ENCODE measurements around the gene PPP6R1. TPM values are rescaled to one million over a fixed set of nuclear protein-coding genes. Genes with fewer than 3 reads are reported as not detected.

The PPP6R1 gene
- polyA plus RNA-seq, 3 donors, result 16.9 to 91.3 (median 22.0) TPM

DNA sequence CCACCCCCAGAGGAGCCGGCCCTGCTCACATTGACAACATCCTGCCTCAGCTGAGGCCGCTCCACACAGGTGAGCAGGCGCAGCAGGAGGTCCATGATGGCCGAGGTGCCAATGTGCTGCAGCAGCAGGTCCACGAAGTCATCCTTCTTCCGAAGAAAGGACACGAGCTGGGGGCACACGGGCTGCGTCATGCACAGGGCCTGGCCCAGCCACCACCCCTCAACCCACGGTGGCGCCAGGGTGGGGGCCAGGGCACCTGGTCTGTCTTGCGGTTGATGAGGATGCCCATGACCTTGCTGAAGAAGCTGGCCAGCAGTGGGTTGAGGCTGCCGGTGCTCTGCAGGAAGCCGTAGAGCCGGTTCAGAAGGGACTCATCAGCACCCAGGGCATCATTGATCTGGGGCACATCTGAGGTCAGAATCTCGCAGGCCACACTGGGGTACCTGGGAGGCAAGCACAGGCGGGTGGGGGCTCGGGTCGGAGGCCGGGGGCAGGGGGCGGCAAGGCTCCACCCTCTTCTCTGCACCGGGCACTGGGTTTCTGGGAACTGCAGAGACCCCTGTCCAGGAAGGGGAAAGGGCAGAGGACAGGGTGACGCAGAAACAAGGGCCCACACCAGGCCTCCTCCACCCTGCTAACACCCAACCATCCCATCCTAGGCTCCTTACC is 13.4 kb downstream of the PPP6R1 start:
- H3K9me3 Mint-ChIP-seq, result peaks cover 0 to 2% (median 0%) of the 10 kb centered on the region in 7 donors
- Histone ChIP-seq H3K4me3 (replicated peaks in 1 of 3; ENCODE audit: low read depth in 2 of 3, low read length in 3 of 3) (no peak overlapping the region), H3K27me3 (ENCODE audit: control insufficient read depth in 2 of 2, insufficient read depth in 2 of 2, low read length in 2 of 2) (no peaks in the 10 kb centered on the region), H3K27ac (ENCODE audit: low read depth in 1 of 2, low read length in 2 of 2) (no peak overlapping the region), H3K36me3 (replicated peaks in 1 of 2; ENCODE audit: control insufficient read depth in 1 of 2, insufficient read depth in 2 of 2, low read length in 2 of 2) (peaks cover 69 to 98% of the 10 kb centered on the region in 2 donors), H3K79me2 (ENCODE audit: insufficient read depth, low read length) (peaks cover 77% of the 10 kb centered on the region), H3K9me3 (replicated peaks in 1 of 2; ENCODE audit: control insufficient read depth in 1 of 2, insufficient read depth in 1 of 2, low read length in 2 of 2) (no peaks in the 10 kb centered on the region), H3K4me1 (ENCODE audit: control insufficient read depth in 1 of 2, insufficient read depth in 2 of 2, low read length in 2 of 2) (peaks cover 0 to 21% of the 10 kb centered on the region in 2 donors), H4K20me1 (ENCODE audit: insufficient read depth, low read length) (peaks cover 99% of the 10 kb centered on the region), H3K9ac (ENCODE audit: insufficient read depth, low read length, poor library complexity, severe bottlenecking) (no peak overlapping the region), H3K4me2 (replicated peaks; ENCODE audit: extremely low read depth, low read length, poor library complexity, severe bottlenecking) (no peak overlapping the region), H2AFZ (ENCODE audit: insufficient read depth, low read depth, low read length, poor library complexity, severe bottlenecking) (no peak overlapping the region)
- no peak for DNase-seq
- H3K36me3 Mint-ChIP-seq, result peaks cover 50 to 86% of the 10 kb centered on the region in 2 donors
- 98% methylated on average over 23 of the region's 23 CpGs for WGBS (ENCODE audit: insufficient coverage)
- peak overlapping the region in 1 of 7 donors; percentile 46 for H3K27ac Mint-ChIP-seq
- H3K27me3 Mint-ChIP-seq (ENCODE audit: low read depth in 3 of 3), result peaks cover 0 to 2% (median 2%) of the 10 kb centered on the region in 3 donors
- H3K4me1 Mint-ChIP-seq, result peaks cover 19% of the 10 kb centered on the region
- TF ChIP-seq CTCF (IDR thresholded peaks at IDR 0.05), result no peak
- intact Hi-C loops (cut with micrococcal nuclease), result no loop called here
- no peak overlapping the region for H3K4me3 Mint-ChIP-seq

DNA sequence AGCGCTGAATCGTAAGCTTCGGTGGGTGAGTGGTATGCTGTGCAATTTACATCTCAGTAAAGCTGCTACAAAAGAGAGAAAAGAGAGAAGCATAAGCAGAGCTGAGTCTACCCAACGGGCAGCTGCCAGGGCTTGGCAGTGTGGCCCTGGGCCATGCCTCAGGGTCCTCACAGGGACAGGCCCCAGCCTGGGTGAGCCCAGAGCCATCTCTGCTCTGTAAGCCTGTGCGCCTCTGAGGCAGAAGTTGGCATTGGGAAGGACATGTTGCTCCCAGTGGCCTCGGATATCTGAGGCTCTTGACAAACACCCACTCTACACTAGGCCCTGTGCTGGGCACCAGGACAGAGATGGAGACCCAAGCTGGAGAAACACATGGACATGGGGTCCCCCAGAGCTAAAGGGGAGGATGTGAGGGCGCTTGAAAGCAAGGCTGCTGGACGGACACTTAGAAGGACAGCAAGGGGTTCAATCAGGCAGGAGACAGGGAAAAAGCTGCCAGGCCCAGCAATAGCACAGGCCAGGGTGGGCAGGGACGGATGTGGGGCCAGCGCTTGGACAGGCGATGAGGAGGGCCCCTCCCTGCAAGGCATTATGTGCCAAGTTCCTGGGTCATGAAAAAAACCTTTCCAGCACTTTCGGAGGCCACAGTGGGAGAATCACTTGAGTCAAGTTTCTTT is 14.7 kb downstream of the PPP6R1 start:
- Histone ChIP-seq H3K9ac (ENCODE audit: insufficient read depth, low read length, poor library complexity, severe bottlenecking) (no peak overlapping the region), H3K4me3 (replicated peaks in 1 of 3; ENCODE audit: low read depth in 2 of 3, low read length in 3 of 3) (no peak overlapping the region), H4K20me1 (ENCODE audit: insufficient read depth, low read length) (peaks cover 99% of the 10 kb centered on the region), H3K9me3 (replicated peaks in 1 of 2; ENCODE audit: control insufficient read depth in 1 of 2, insufficient read depth in 1 of 2, low read length in 2 of 2) (no peaks in the 10 kb centered on the region), H3K27ac (ENCODE audit: low read depth in 1 of 2, low read length in 2 of 2) (no peak overlapping the region), H3K27me3 (ENCODE audit: control insufficient read depth in 2 of 2, insufficient read depth in 2 of 2, low read length in 2 of 2) (no peaks in the 10 kb centered on the region), H3K36me3 (replicated peaks in 1 of 2; ENCODE audit: control insufficient read depth in 1 of 2, insufficient read depth in 2 of 2, low read length in 2 of 2) (peaks cover 76 to 98% of the 10 kb centered on the region in 2 donors), H3K4me1 (ENCODE audit: control insufficient read depth in 1 of 2, insufficient read depth in 2 of 2, low read length in 2 of 2) (peaks cover 0 to 14% of the 10 kb centered on the region in 2 donors), H3K79me2 (ENCODE audit: insufficient read depth, low read length) (peaks cover 68% of the 10 kb centered on the region), H2AFZ (ENCODE audit: insufficient read depth, low read depth, low read length, poor library complexity, severe bottlenecking) (no peak overlapping the region), H3K4me2 (replicated peaks; ENCODE audit: extremely low read depth, low read length, poor library complexity, severe bottlenecking) (no peak overlapping the region)
- WGBS (ENCODE audit: insufficient coverage), result 92% methylated on average over 10 of the region's 12 CpGs
- peaks cover 57 to 90% of the 10 kb centered on the region in 2 donors for H3K36me3 Mint-ChIP-seq
- H3K27me3 Mint-ChIP-seq (ENCODE audit: low read depth in 3 of 3), result peaks cover 0 to 2% (median 2%) of the 10 kb centered on the region in 3 donors
- no peak overlapping the region for H3K4me3 Mint-ChIP-seq
- TF ChIP-seq CTCF (IDR thresholded peaks at IDR 0.05), result no peak
- intact Hi-C loops (cut with micrococcal nuclease), result no loop called here
- H3K9me3 Mint-ChIP-seq, result peaks cover 0 to 2% (median 0%) of the 10 kb centered on the region in 7 donors
- peak overlapping the region in 2 of 7 donors; percentile 65 to 77 for H3K27ac Mint-ChIP-seq
- DNase-seq, result no peak
- peaks cover 17% of the 10 kb centered on the region for H3K4me1 Mint-ChIP-seq

All from CD14-positive monocyte (primary cell).